GM19452 (cell line): ENCODE data around the gene CNPPD1.

Source experiments
- ATAC-seq: cut with Tn5 transposase; IDR thresholded peaks from one replicate; pipeline ENCODE4 v1.9.1; 2021; ENCODE audit not compliant: unreplicated experiment

Gene CNPPD1

DNA sequence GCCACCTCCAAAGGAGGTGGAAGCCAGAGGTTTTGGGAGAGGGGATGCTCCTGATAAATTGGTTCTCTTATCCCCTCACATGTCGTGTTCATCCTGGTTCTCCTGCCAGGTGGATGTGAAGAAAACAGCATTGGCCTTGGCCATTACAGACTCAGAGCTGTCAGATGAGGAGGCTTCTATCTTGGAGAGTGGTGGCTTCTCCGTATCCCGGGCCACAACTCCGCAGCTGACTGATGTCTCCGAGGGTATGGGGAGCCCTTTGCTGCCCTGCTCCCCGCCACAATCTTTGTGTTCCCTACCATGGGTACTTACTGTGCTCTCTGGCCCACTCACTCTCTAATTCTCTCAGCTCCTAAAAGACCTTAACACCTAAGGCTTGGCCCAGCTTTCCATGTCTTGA is 4.8 kb upstream of the CNPPD1 start:
- ATAC-seq, result no peak

DNA sequence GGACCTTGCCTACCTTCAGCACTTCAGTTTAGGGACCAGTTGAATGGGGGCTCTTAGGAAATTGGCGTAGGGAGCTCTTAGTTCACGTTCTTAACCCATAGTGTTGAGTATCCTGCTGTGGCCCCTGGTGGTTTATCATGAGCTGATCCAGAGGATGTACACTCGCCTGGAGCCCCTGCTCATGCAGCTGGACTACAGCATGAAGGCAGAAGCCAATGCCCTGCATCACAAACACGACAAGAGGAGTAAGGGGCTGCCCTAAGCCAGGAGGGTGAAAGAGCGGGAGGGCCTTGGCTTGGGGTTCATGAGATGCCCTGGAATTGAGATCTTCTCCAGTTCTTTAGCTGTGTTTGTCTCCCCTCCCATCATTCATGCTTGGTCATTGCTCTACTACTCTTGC is 4.2 kb upstream of the CNPPD1 start:
- ATAC-seq, result no peak

GRCh38 chr2:219179601-219180465 is 3.1 kb upstream of the CNPPD1 start:
- ATAC-seq, result no peak

- peak; percentile 8 for ATAC-seq
Measured at GRCh38 chr2:219178377-219179175, 1.9 kb upstream of the CNPPD1 start.

DNA sequence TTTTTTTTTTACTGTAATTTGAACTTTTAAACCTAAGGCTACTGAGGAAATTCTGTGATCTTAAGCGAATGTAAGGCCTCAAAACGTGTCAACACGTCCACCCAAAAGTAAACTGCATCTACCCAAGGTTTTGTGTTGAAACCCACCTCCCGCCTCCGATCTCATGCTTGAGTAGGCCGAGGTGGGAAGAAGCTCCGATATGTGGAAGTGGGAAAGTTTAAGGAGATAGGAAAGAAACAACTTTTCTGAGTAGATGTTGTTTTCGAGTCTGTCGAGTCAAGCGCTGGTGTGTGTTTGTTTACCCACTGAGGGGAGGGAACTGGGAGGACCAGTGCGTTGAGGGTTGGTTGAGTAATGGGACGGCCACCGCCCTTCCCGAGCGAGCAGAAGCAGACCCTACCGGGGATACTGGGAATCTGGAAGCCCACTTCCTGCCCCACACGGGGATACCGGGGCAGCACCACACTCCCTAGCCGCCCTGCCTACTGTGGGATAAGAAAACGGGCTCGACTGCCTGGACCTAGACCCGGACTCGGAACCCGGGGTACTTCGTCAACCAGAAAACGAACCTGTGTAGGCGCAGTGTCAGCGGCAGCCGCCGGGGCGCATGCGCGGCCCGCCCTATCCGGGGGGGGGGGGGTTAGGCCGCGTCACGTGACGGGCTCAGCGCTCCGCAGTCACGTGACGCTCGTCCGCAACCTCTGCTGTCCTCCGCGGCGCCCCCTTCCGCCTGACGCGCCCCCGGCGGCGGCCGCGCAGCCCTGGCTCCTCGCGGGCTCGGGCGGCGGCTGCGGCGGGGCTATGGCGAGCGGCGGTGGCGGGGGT is 1.0 kb upstream of the CNPPD1 start, which contains the start of gene RETREG2:
RETREG2 (plus strand) TSS at position 724 of the 825 bp plus-strand sequence; CDS start at position 802, 78 bp downstream.
- ATAC-seq, result peak; percentile 45

DNA sequence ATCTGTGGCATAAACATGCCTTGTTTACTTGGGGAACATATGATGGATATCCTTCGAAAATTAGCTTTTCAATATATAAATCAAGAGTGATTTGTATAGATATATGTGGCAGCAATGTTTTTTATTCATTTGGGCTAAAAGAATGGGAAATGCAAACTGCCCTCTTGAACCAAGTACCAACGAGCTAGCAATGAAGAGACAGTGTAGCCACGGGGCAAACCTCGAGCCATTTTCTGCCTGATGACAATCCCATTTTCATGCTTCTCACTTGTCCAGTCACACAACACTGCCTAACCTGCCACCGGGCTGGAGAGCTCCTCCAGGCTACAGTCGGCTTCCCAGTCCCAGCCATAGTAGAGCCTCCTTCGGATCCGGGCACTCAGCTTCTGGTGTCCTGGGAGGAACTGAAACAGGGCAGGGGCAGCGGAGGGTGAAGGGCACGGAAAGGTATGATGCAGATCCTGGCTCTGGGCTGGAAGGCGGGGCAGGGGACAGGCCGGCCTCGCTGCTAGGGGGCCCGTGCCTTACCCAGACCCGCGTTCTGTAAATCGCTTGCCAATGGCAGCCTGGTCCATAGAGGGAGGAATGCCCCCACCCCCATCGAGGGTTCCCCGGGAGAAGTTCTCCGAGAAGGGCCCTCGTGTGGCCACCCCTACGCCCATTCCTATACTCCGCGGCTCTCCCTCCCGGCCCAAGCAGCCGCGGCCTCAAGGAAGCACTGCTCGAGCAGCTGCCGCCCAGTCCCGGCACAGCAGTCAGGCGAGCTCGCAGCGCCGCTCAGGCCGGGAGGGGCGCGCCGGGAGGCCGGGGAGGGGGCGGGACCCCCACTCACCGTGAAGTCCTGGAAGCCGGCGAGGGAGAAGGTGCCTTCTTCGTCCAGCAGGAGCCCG is 552 bp downstream of the CNPPD1 start:
- peak; percentile 26 for ATAC-seq

GRCh38 chr2:219175486-219175885 is 1.2 kb downstream of the CNPPD1 start:
- no peak for ATAC-seq

DNA sequence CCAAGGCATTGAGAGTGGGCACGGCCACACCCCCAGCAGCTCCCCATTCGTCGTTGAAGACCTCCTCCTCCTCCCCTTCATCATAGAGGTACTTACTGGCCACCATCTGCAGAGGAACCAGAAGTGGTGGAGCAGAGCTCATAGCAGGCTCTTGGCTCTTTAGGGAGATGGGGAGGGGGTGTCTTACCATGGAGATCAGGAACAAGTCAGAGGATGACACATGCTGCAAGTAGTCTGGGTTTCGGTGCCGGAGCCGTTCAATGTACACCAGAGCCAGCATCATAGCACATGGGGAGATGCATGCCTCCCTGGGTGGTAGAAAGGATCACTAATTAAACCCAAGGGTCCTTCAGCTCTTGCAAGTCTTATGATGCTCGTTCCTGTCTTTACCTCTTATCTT is 1.9 kb downstream of the CNPPD1 start:
- no peak for ATAC-seq

GRCh38 chr2:219174146-219174545 is 2.6 kb downstream of the CNPPD1 start:
- ATAC-seq, result no peak

GRCh38 chr2:219173176-219173575 is 3.5 kb downstream of the CNPPD1 start:
- ATAC-seq, result no peak

DNA sequence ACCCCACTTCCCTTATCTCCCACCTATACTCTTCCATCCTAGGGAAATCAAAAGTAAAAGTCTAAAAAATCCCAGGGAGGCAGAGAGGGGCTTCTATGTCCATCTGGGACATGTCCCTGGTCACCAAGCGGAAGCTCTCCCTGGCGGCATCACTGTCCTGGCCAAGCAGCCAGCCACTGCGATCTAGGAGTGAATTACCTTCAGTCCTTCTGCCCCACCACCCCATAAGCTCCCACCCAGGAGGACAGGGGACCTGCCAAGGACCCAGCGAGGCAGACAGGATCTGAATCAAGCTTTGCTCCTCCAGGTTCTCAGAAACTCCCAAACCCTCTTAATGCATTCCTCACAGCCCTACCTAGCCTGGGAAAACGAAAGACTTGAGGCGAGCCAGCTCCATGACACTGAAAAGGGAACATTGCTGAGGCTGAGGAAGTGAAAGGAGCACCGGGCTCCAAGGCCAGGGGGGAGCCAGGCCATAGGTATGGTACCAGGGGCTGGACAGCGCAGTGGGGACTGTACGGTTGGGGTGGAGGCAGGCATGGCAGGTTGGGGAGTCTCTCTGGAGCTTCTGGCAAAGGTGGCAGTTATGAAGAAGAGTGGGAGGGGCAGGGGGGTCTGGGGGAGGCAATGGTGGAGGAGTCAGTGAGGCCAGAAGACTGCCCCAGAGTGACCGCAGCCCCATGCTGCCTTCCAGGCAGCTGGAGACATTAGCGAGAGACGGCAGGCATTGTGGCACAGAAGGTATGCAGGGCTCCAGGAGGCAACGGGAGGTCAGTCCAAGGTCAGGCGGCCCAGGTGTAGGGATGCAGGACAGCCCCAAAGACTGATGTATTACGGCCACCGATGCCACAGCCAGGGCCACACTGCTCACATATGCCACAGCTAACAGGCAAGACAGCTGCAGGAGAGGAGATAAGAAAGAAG is 4.2 kb downstream of the CNPPD1 start:
- no peak for ATAC-seq

DNA sequence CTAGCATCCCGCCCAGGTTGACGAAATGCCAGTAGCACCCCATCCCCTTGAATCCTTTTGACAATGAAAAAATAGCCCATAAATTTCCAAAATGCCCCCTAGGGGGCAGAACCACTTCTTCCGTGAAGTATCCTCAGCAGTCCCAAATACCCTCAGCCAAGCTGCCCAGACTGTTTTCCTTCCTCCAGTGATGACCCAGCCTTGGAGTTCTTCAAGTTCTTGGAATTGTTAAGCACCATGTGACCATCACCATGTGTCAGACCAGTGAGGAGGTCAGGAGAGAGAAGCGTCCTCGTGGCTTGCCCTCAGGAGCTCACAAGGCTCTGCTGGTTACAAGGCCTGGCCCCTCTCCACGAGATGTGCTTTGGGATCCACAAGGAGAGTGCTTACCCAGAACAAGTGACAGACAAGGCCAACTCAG is 5.5 kb downstream of the CNPPD1 start:
- ATAC-seq, result no peak

DNA sequence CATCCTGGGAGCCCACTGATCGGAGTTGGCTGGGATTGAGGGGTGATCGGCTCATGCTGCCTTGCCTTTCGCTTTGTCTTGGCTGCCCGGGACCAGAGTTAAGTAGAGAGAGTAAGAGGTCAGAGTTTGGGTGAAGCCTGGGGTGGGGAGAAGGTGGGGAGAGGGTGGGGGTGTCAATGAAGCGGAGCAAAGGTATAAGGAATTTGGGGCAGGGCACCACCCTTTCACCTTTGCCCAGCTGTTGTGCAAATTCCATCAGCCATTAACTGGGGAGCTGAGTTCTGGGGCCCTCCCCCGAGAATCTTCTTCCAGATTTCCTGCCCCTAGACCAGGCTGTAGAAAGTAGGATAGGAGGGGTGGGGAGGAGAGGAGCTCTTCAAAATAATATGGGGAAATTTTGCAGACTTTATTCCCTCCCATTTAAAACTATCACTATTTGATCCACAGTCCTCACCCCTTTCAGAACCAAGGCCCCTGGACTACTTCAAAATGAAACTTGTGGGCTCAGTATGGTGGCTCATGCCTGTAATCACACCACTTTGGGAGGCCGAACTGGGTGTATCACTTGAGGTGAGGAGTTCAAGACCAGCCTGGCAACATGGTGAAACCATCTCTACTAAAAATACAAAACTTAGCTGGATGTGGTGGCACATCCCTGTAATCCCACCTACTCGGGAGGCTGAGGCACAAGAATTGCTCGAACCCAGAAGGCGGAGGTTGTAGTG is 6.6 kb downstream of the CNPPD1 start, which contains the start of gene SLC23A3:
SLC23A3 (minus strand) TSS at position 100 of the 725 bp plus-strand sequence; CDS start at position 55, 45 bp downstream.
- ATAC-seq, result no peak

DNA sequence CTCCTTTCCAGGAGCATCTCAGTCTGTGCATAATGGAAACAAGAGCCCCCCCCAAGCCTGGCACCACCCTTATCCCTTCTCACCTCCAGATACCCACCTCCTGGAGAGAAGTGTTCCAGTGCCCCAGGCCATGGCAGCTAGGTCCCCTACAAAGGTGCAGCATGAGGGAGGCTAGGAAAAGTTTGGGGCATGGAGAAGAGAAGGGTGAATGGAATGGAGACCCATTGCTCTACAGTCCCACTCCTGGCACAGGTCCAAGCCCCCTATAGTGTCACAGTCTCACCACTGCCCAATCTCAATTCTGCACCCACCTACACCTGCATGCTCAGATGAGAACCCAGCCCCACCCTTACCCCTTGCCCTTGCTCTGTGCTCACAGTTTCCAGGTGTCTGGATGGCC is 7.8 kb downstream of the CNPPD1 start:
- ATAC-seq, result no peak

- ATAC-seq, result no peak
Measured at GRCh38 chr2:219168526-219168925, 8.2 kb downstream of the CNPPD1 start.

DNA sequence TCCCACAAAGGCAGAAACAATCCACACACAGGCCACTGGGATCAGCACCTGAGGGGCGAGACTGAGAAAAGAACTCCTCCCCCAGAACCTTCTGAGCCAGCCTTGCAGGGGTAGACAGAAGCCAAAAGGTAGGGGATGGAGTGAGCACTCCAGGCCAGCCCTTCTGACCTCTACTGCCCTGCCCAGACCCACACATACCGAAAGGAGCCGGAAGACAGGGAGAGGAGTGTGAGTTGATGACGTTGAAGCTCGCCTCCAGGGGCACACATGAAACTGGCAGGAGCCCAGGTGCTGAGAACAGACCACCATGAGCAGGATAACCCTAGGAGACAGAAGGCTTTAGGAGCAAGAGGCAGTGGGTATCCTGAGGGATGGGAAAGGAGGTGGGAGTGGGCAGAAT is 8.7 kb downstream of the CNPPD1 start:
- ATAC-seq, result no peak

- ATAC-seq, result no peak
Measured at GRCh38 chr2:219165058-219165911, 11.4 kb downstream of the CNPPD1 start.
